Breast epithelium (tissue), 4 donors: ENCODE measurements around the gene N4BP2L1. TPM values are rescaled to one million over a fixed set of nuclear protein-coding genes. Genes with fewer than 3 reads are reported as not detected.

Experiments used
- DNase-seq, 2 donors: peaks; one replicate each; pipeline ENCODE4 v3.0.0-alpha.2; 2019; ENCODE audit warnings: low spot score in 2 of 2
- H3K27ac ChIP-seq, 2 donors: fragments of 200-600 bp; sonication (generic) in 1 of 2; one replicate each; pipeline ENCODE4 v1.5.1; 2016 to 2019; ENCODE audit warnings: mild to moderate bottlenecking in 1 of 2
- H3K27me3 ChIP-seq, 2 donors: fragments of 200-600 bp; sonication (generic) in 1 of 2; one replicate each; pipeline versions ENCODE4 v1.5.1 to v1.6.0; 2017 to 2019; ENCODE audit warnings: control low read depth in 1 of 2, mild to moderate bottlenecking in 1 of 2
- H3K36me3 ChIP-seq: fragments of 200-600 bp; one replicate; pipeline ENCODE4 v1.5.1; 2019
- H3K4me1 ChIP-seq, 2 donors: fragments of 200-600 bp; sonication (generic); one replicate each; pipeline ENCODE4 v1.5.1; 2016 to 2019; ENCODE audit warnings: control low read depth in 1 of 2
- H3K4me3 ChIP-seq, 3 donors: fragments of 200-600 bp; sonication (generic); 1 replicate in 2 of 3; 2 replicates in 1 of 3; pipeline ENCODE4 v1.5.1; 2016 to 2019; ENCODE audit warnings: mild to moderate bottlenecking in 3 of 3, moderate library complexity in 2 of 3
- H3K9me3 ChIP-seq, 2 donors: fragments of 200-600 bp; sonication (generic) in 1 of 2; one replicate each; pipeline ENCODE4 v1.5.1; 2016 to 2019; ENCODE audit warnings: control low read depth in 1 of 2
- POLR2A ChIP-seq: fragments of 450-650 bp; IDR thresholded peaks from one replicate; pipeline ENCODE4 v1.6.1; 2016; ENCODE audit warnings: antibody characterized with exemption, mild to moderate bottlenecking, moderate library complexity
- POLR2AphosphoS5 ChIP-seq, 3 donors: sonication (generic); formaldehyde crosslinking; IDR thresholded peaks; one replicate each; pipeline ENCODE4 v1.6.1; 2017; ENCODE audit warnings: antibody characterized with exemption in 3 of 3
- intact Hi-C: fragments of 100-400 bp; cut with DNase I; formaldehyde crosslinking; loops from one replicate; pipeline ENCODE4 v1.15.1; 2023; ENCODE audit warnings: low total_unique reads
- total RNA-seq, 3 donors: library from RNA; depleted of rRNA; stranded (reverse); fragments of >200 nt; gene quantifications; one replicate each; pipeline ENCODE4 v1.1.0, GENCODE V29; 2016
- TF ChIP-seq, protein P1 (sequence below), 3 donors: fragments of 450-650 bp; IDR thresholded peaks; one replicate each; pipeline ENCODE4 v1.5.1; 2016 to 2017; ENCODE audit warnings: antibody characterized with exemption in 3 of 3, mild to moderate bottlenecking in 3 of 3, moderate library complexity in 3 of 3

Gene N4BP2L1
- total RNA-seq, 3 donors from 2014 or later: 15.7 to 54.3 (median 33.8) TPM

DNA sequence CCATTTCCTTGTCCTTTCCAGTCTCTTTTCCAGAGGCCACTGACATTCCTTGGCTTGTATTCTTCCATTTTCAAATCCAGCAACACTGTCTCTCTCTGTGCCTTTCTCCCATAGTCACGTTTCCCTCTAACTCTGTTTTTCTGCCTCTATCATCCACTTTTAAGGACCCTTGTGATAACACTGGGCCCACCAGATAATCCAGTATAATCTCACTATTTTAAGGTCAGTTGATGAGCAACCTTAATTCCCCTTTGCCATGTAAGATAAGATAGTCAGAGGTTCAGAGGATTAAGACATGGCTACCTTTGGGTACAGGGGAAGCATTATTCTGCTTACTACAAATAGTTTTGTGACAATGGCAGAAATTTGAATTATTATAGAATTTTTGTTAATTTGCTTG, 45.7 kb upstream of the N4BP2L1 start:
- Histone ChIP-seq H3K4me1 (no peaks in the 10 kb centered on the region), H3K27me3 (no peaks in the 10 kb centered on the region), H3K4me3 (no peak overlapping the region), H3K36me3 (no peaks in the 10 kb centered on the region), H3K9me3 (no peaks in the 10 kb centered on the region), H3K27ac (no peak overlapping the region)
- no peak for DNase-seq
- intact Hi-C loops: no loop called here
- TF ChIP-seq, protein P1, sequence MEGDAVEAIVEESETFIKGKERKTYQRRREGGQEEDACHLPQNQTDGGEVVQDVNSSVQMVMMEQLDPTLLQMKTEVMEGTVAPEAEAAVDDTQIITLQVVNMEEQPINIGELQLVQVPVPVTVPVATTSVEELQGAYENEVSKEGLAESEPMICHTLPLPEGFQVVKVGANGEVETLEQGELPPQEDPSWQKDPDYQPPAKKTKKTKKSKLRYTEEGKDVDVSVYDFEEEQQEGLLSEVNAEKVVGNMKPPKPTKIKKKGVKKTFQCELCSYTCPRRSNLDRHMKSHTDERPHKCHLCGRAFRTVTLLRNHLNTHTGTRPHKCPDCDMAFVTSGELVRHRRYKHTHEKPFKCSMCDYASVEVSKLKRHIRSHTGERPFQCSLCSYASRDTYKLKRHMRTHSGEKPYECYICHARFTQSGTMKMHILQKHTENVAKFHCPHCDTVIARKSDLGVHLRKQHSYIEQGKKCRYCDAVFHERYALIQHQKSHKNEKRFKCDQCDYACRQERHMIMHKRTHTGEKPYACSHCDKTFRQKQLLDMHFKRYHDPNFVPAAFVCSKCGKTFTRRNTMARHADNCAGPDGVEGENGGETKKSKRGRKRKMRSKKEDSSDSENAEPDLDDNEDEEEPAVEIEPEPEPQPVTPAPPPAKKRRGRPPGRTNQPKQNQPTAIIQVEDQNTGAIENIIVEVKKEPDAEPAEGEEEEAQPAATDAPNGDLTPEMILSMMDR (IDR thresholded peaks at IDR 0.05): no peak
- TF ChIP-seq POLR2A: no peak
- no peak for TF ChIP-seq POLR2AphosphoS5 (IDR thresholded peaks at IDR 0.05)

DNA sequence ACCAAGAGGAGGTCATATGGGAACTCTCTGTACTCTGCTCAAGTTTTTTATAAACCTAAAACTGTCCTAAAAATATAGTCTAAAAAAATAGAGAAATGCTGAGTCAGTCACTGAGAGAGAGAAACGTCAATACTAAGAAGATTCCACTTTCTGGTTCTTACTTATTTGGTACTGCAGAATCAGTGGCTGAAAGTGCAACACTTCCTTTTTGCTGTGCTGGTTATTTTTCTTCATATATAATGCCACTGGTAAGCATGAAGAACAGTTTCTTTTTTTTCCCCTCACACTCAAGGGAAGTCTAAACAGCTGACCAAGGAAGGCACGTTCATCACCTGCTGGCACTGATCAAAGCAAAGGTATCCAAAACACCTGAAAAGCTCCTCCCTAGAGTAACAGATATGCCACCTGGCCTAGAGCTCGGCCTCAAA, 44.3 kb upstream of the N4BP2L1 start:
- intact Hi-C loops: no loop called here
- H3K27ac ChIP-seq: peak overlapping the region in 1 of 2 donors; percentile 28
- TF ChIP-seq POLR2AphosphoS5 (IDR thresholded peaks at IDR 0.05): no peak
- TF ChIP-seq POLR2A: no peak
- TF ChIP-seq, protein P1 (IDR thresholded peaks at IDR 0.05): no peak

DNA sequence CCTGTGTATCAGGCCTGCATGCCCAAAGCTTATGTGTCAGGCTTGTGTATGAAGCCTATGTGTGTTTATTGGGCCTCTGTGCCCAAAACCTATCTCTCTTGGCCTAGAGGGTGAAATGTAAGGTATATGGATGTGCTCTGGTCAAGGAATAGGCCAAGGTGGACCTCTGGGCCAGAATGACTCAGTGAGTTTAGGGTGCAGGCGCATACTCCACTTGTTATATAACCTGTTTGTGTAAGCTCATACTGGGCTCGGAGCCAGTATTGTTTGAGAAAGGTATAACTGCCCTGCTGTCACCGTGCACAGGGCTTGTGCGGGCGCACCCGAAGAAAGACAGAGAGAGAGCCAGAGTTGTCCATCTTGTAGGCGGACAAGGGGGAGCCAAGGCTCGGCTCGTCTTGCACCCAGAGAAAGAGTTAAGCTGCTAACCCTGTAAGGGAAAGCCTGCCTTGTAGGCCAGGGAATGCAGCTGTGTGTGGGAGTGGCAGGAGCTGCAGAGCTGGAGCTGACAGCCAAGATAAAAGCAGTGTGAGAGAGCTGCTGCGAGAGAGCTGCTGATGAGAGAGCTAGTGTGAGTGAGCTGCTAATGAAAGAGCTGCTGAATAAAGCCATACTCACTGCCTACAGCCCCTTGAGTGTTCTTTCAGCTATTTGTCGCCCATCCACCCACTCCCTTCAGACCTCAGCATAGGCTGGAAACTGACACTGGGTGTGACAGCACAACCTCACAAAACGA, 43.4 kb upstream of the N4BP2L1 start:
- DNase-seq: no peak
- Histone ChIP-seq H3K27ac (peak overlapping the region in 1 of 2 donors; percentile 10), H3K27me3 (no peaks in the 10 kb centered on the region), H3K4me1 (no peaks in the 10 kb centered on the region), H3K9me3 (no peaks in the 10 kb centered on the region), H3K4me3 (no peak overlapping the region), H3K36me3 (no peaks in the 10 kb centered on the region)
- intact Hi-C loops: no loop called here
- no peak for TF ChIP-seq POLR2AphosphoS5 (IDR thresholded peaks at IDR 0.05)
- TF ChIP-seq, protein P1 (IDR thresholded peaks at IDR 0.05): no peak

More for the DNA sequence above, 44.3 kb upstream of the N4BP2L1 start:
- Histone ChIP-seq H3K27me3 (no peaks in the 10 kb centered on the region), H3K36me3 (no peaks in the 10 kb centered on the region), H3K4me1 (no peaks in the 10 kb centered on the region), H3K4me3 (no peak overlapping the region), H3K9me3 (no peaks in the 10 kb centered on the region)
- no peak for DNase-seq

DNA sequence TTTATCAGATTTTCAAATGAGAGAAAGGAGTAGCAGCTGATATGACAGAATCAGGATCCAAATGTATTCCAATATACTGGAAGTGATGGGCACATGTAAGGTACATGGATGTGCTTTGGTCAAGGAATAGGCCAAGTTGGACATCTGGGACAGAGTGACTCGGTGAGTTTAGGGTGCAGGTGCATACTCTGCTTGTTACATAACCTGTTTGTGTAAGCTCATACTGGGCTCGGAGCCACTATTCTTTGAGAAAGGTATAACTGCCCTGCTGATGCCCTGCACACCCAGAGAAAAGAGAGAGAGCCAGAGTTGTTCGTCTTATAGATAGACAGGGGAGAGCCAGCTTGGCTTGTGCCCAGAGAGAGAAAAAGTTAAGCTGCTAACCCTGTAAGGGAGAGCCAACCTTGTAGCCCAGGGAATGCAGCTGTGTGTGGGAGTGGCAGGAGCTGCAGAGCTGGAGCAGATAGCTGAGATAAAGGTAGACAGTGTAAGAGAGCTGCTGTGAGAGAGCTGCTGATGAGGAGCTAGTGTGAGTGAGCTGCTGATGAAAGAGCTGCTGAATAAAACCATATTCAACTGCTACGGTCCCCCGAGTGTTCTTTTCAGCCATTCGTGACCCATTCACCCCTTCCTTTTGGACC, 40.7 kb upstream of the N4BP2L1 start:
- H3K4me1 ChIP-seq: no peaks in the 10 kb centered on the region
- no peaks in the 10 kb centered on the region for H3K36me3 ChIP-seq
- TF ChIP-seq POLR2A: no peak
- TF ChIP-seq POLR2AphosphoS5 (IDR thresholded peaks at IDR 0.05): no peak
- TF ChIP-seq, protein P1 (IDR thresholded peaks at IDR 0.05): no peak
- H3K27ac ChIP-seq: no peak overlapping the region
- H3K27me3 ChIP-seq: no peaks in the 10 kb centered on the region
- no peak overlapping the region for H3K4me3 ChIP-seq
- DNase-seq: no peak
- intact Hi-C loops: no loop called here
- no peaks in the 10 kb centered on the region for H3K9me3 ChIP-seq

DNA sequence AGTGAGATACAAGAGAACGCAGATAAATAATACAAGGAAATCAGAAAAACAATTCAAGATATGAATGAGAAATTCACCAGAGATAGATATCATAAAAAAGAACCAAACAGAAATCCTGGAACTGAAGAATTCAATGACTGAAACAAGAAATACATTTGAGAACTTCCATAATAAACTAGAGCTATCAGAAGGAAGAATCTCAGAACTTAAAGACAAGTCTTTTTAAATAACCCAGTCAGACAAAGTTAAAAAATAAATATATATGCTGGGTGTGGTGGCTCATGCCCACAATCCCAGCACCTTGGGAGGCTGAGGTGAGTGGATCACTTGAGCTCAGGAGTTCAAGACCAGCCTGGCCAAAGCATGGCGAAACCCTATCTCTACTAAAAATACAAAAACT, 28.7 kb upstream of the N4BP2L1 start:
- Histone ChIP-seq H3K4me3 (no peak overlapping the region), H3K27ac (no peak overlapping the region), H3K36me3 (no peaks in the 10 kb centered on the region), H3K9me3 (peaks cover 3 to 24% of the 10 kb centered on the region in 2 donors), H3K27me3 (no peaks in the 10 kb centered on the region), H3K4me1 (no peaks in the 10 kb centered on the region)
- TF ChIP-seq POLR2AphosphoS5 (IDR thresholded peaks at IDR 0.05) (no peak), POLR2A (no peak)
- TF ChIP-seq, protein P1 (IDR thresholded peaks at IDR 0.05): no peak
- no peak for DNase-seq
- intact Hi-C loops: no loop called here
